Measurements from ENCODE around the gene HOXD4.

The HOXD4 gene

DNA sequence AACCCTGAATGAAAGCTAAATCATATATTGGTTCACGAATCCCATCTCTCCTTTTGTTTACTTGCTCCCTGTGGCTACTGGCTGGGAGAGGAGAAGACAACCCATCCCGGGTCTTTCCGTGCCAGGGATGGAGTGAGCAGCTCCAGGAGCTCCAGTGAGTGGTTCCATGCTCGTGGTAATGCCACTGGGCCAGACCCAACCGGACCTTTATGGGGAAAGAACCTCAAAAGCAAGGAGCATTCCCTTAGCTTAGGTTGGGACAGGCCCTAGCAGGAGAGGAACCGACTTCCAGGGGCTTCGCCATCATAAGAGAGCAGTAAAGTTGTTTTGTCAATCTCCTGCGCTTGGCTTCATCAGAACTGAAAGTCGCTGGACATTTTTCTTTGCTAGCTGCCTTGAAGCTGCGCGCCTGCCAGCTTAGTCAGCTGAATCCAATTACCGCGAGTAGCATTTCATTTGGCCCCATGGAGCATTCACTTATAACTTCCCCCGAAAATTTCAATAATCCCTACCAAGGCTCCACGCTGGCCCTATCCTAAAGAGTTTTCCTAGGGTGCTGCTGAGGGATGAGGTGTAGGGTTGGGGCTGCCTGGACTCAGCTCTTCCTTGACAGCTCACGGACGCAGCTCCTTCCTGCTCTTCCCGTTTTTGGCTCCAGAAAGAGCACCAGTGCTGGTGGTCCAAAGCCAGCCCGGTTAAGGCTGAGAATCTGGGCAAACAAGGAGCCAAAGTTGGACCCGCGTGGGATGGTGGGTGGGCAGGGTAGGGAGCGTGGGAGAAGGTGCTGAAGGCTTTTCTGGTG, 10.7 kb downstream of the HOXD4 start:
- TF ChIP-seq, protein P1, sequence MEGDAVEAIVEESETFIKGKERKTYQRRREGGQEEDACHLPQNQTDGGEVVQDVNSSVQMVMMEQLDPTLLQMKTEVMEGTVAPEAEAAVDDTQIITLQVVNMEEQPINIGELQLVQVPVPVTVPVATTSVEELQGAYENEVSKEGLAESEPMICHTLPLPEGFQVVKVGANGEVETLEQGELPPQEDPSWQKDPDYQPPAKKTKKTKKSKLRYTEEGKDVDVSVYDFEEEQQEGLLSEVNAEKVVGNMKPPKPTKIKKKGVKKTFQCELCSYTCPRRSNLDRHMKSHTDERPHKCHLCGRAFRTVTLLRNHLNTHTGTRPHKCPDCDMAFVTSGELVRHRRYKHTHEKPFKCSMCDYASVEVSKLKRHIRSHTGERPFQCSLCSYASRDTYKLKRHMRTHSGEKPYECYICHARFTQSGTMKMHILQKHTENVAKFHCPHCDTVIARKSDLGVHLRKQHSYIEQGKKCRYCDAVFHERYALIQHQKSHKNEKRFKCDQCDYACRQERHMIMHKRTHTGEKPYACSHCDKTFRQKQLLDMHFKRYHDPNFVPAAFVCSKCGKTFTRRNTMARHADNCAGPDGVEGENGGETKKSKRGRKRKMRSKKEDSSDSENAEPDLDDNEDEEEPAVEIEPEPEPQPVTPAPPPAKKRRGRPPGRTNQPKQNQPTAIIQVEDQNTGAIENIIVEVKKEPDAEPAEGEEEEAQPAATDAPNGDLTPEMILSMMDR (IDR thresholded peaks at IDR 0.05) = no peak

- TF ChIP-seq, protein P1 (IDR thresholded peaks at IDR 0.05) = no peak
Observed at GRCh38 chr2:176162911-176163671, 11.7 kb downstream of the HOXD4 start.

GRCh38 chr2:176163672-176164056, 12.3 kb downstream of the HOXD4 start:
- TF ChIP-seq, protein P1 (IDR thresholded peaks at IDR 0.05) = no peak

DNA sequence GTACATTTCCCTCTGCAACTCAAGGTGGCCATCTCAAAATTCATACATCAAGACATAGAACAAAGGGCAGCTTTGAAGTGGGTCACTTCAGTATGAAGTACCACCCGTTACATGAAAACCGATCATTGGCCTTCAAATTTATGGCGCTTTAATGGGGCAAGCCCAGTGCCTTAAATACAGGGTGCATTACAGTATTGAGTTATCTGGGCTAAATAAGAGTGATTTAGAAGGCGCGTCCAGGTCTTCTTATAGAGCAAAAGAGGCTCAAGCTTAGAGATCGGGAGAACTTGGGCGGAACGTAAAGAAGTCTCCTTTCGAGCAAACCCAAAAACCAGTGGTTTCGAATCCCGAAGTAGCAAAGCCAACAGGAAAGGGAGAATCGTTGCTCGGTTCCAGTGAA, 12.9 kb downstream of the HOXD4 start:
- TF ChIP-seq, protein P1 (IDR thresholded peaks at IDR 0.05) = no peak

GRCh38 chr2:176164611-176165369, 13.4 kb downstream of the HOXD4 start:
- TF ChIP-seq, protein P1 (IDR thresholded peaks at IDR 0.05) = no peak

DNA sequence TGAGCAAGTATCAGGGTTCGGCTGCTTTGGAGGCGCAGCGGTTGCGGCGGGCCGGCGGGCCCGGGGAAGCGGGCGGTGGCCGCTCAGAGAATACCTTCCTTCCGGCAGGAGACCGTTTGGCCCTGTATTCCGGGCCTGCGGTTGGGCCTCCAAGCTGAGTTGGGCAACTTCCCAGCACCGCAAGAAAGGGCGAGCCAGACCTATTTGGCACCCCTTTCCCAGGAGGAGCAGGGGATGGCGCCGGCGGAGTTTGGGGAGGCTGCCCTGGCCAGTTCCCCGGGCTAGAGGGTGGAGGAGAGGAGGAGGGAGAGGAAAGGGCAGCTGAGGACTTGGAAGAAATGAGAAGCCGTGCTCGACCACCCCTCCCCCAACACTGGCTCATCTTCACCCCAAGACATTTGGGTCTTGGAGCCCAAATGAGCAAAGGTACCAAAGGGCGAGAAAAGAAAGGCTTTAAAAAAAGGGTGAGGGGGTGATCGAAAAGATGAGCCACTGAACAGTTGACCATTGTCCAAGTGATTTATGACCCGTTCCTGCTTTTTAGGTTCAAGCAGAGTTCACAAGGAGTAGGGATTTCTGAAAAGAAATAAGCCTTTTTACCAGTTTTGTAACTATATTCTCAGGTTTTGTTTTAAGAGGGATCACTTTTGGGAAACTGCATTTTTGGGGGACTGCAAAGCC, 14.2 kb downstream of the HOXD4 start:
- TF ChIP-seq, protein P1 (IDR thresholded peaks at IDR 0.05) = no peak

- TF ChIP-seq, protein P1 (IDR thresholded peaks at IDR 0.05) = no peak
Observed at GRCh38 chr2:176166272-176166671, 14.9 kb downstream of the HOXD4 start.

Data from LNCAP (cell line).